Esophagus muscularis mucosa (tissue), 3 donors: Measurements from ENCODE around the gene AATK.

Experiments
- POLR2A ChIP-seq: fragments of 450-650 bp; IDR thresholded peaks from one replicate; pipeline ENCODE4 v1.6.1; 2017; ENCODE audit warnings: antibody characterized with exemption, moderate library complexity, mild to moderate bottlenecking, low read depth
- TF ChIP-seq, protein P1 (sequence below), 3 experiments: fragments of 200-600 bp in 2 of 3; fragments of 450-650 bp in 1 of 3; sonication (generic) in 2 of 3; IDR thresholded peaks; one replicate each; pipeline ENCODE4 v1.5.1; 2017 to 2019; ENCODE audit warnings: antibody characterized with exemption in 3 of 3, mild to moderate bottlenecking in 2 of 3, moderate library complexity in 1 of 3

DNA sequence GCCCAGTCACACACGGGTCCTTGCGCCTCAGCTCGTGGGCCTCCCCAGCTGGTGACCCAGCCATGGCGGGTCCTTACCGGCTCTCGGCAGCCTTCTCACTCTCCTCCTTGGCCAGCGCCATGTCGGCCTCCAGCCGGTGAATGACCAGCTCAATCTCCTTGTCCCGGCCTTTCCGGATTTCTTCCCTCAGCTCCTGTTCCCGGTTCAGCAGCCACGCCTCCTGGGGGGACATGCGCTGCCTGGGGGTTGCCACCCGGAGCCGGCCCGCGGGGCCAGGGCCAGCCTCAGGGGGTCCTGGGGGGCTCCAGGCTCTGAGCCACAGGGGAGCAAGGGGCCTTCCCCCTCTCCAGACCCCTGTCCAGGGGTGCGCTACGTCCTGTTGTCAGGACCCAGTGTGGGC, 25.1 kb upstream of the AATK start:
- TF ChIP-seq, protein P1, sequence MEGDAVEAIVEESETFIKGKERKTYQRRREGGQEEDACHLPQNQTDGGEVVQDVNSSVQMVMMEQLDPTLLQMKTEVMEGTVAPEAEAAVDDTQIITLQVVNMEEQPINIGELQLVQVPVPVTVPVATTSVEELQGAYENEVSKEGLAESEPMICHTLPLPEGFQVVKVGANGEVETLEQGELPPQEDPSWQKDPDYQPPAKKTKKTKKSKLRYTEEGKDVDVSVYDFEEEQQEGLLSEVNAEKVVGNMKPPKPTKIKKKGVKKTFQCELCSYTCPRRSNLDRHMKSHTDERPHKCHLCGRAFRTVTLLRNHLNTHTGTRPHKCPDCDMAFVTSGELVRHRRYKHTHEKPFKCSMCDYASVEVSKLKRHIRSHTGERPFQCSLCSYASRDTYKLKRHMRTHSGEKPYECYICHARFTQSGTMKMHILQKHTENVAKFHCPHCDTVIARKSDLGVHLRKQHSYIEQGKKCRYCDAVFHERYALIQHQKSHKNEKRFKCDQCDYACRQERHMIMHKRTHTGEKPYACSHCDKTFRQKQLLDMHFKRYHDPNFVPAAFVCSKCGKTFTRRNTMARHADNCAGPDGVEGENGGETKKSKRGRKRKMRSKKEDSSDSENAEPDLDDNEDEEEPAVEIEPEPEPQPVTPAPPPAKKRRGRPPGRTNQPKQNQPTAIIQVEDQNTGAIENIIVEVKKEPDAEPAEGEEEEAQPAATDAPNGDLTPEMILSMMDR (IDR thresholded peaks at IDR 0.05) = no peak
- TF ChIP-seq POLR2A = no peak
